Neuronal stem cell (in vitro differentiated cells): Measurements from ENCODE around the gene PADI3.
A peak's percentile ranks its signal among the peaks of the same experiment; 100 is the strongest.

Experiments used
- DNase-seq: peaks from one replicate; pipeline ENCODE4 v3.0.0-alpha.2; 2013; ENCODE audit warnings: low spot score
- H2AFZ ChIP-seq: one replicate; pipeline ENCODE4 v1.6.1; 2013; ENCODE audit warnings: mild to moderate bottlenecking, low read length, inconsistent platforms
- H2AK5ac ChIP-seq: 2 replicates; pipeline ENCODE4 v1.6.1; 2013; ENCODE audit warnings: low read depth, mild to moderate bottlenecking, inconsistent platforms, low read length, moderate library complexity, mixed read lengths
- H2BK120ac ChIP-seq: 2 replicates; pipeline ENCODE4 v1.6.1; 2013; ENCODE audit warnings: low read depth, mild to moderate bottlenecking, inconsistent platforms, low read length, moderate library complexity, mixed read lengths
- H2BK12ac ChIP-seq: one replicate; pipeline ENCODE4 v1.6.1; 2013; ENCODE audit warnings: low read length, inconsistent platforms
- H2BK15ac ChIP-seq: 2 replicates; pipeline ENCODE4 v1.6.1; 2013; ENCODE audit warnings: mild to moderate bottlenecking, low read length, inconsistent platforms, mixed read lengths
- H2BK5ac ChIP-seq: one replicate; pipeline ENCODE4 v1.6.1; 2013; ENCODE audit warnings: inconsistent platforms, mild to moderate bottlenecking, low read length, moderate library complexity
- H3K14ac ChIP-seq: one replicate; pipeline ENCODE4 v1.6.1; 2013; ENCODE audit warnings: low read length, inconsistent platforms
- H3K18ac ChIP-seq: 2 replicates; pipeline ENCODE4 v1.6.1; 2013; ENCODE audit warnings: low read length, inconsistent platforms
- H3K23ac ChIP-seq: 2 replicates; pipeline ENCODE4 v1.6.1; 2013; ENCODE audit warnings: low read depth, mild to moderate bottlenecking, mixed read lengths, low read length, inconsistent platforms; ENCODE audit not compliant: poor library complexity
- H3K27ac ChIP-seq: replicated peaks from 3 replicates; pipeline ENCODE4 v1.5.1; 2013; ENCODE audit warnings: low read length, inconsistent platforms
- H3K27me3 ChIP-seq, 3 experiments: 2 replicates each; pipeline ENCODE4 v1.6.1; 2013; ENCODE audit warnings: low read length in 3 of 3, mild to moderate bottlenecking in 2 of 3, inconsistent platforms in 1 of 3, low read depth in 1 of 3, mixed read lengths in 1 of 3, moderate library complexity in 1 of 3; ENCODE audit not compliant: control insufficient read depth in 3 of 3, insufficient read depth in 3 of 3
- H3K36me3 ChIP-seq, 2 donors: replicated peaks in 1 of 2; 2 replicates each; pipeline ENCODE4 v1.6.1; 2013; ENCODE audit warnings: low read length in 2 of 2; ENCODE audit not compliant: control insufficient read depth in 2 of 2, insufficient read depth in 2 of 2
- H3K4ac ChIP-seq: 2 replicates; pipeline ENCODE4 v1.6.1; 2013; ENCODE audit warnings: inconsistent platforms, mild to moderate bottlenecking, low read length, moderate library complexity
- H3K4me1 ChIP-seq, 2 donors: 1 replicate in 1 of 2; 2 replicates in 1 of 2; pipeline ENCODE4 v1.6.1; 2013; ENCODE audit warnings: low read length in 2 of 2, low read depth in 1 of 2; ENCODE audit not compliant: control insufficient read depth in 2 of 2, insufficient read depth in 1 of 2
- H3K4me2 ChIP-seq: one replicate; pipeline ENCODE4 v1.6.1; 2013; ENCODE audit warnings: mild to moderate bottlenecking, low read length, inconsistent platforms; ENCODE audit not compliant: insufficient read depth, poor library complexity, severe bottlenecking
- H3K4me3 ChIP-seq, 2 donors: 2 replicates each; pipeline ENCODE4 v1.5.1; 2013; ENCODE audit warnings: low read length in 2 of 2, mild to moderate bottlenecking in 2 of 2, inconsistent platforms in 1 of 2, moderate library complexity in 1 of 2
- H3K79me1 ChIP-seq: one replicate; pipeline ENCODE4 v1.6.1; 2013; ENCODE audit warnings: low read depth, mild to moderate bottlenecking, inconsistent platforms, low read length, moderate library complexity
- H3K9ac ChIP-seq: one replicate; pipeline ENCODE4 v1.6.1; 2013; ENCODE audit warnings: mild to moderate bottlenecking, low read depth, low read length, inconsistent platforms; ENCODE audit not compliant: poor library complexity
- H3K9me3 ChIP-seq, 2 donors: replicated peaks in 1 of 2; 2 replicates each; pipeline versions ENCODE3 to v1.6.1; 2013; ENCODE audit warnings: low read length in 2 of 2, mild to moderate bottlenecking in 2 of 2, inconsistent platforms in 1 of 2, low read depth in 1 of 2, mixed read lengths in 1 of 2, moderate library complexity in 1 of 2; ENCODE audit not compliant: control insufficient read depth in 2 of 2, insufficient read depth in 1 of 2
- H4K8ac ChIP-seq: one replicate; pipeline ENCODE4 v1.6.1; 2013; ENCODE audit warnings: low read depth, mild to moderate bottlenecking, inconsistent platforms, low read length, moderate library complexity
- H4K91ac ChIP-seq: one replicate; pipeline ENCODE4 v1.6.1; 2013; ENCODE audit warnings: low read length, low read depth, mild to moderate bottlenecking, inconsistent platforms; ENCODE audit not compliant: poor library complexity
- WGBS, 2 donors: extraction: QIAGEN DNeasy Blood & Tissue Kit; methylation state at CpG; one replicate each; pipeline ENCODE4 v1.1.7; 2013; ENCODE audit warnings: missing lambda C conversion rate in 2 of 2, mixed read lengths in 1 of 2; ENCODE audit not compliant: insufficient read length in 2 of 2, insufficient replicate concordance in 1 of 2; ENCODE audit errors: extremely low coverage in 2 of 2; 5-methylcytosine and 5-hydroxymethylcytosine counted together

PADI3 gene

GRCh38 chr1:17310068-17310640 is 61.3 kb downstream of the PADI3 start:
- Histone ChIP-seq H4K8ac (no peak overlapping the region), H3K18ac (no peak overlapping the region), H2BK15ac (no peak overlapping the region), H2AK5ac (no peak overlapping the region), H2BK5ac (no peak overlapping the region), H3K9ac (no peak overlapping the region), H3K79me1 (no peaks in the 10 kb centered on the region), H3K4me1 (peaks cover 0 to 7% of the 10 kb centered on the region in 2 donors), H2BK120ac (peak overlapping the region; percentile 42), H3K4me3 (no peak overlapping the region), H4K91ac (no peak overlapping the region), H3K4me2 (no peak overlapping the region), H2BK12ac (no peak overlapping the region), H3K4ac (no peak overlapping the region), H3K36me3 (no peaks in the 10 kb centered on the region), H3K27ac (no peak overlapping the region), H3K27me3 (peaks cover 0 to 10% (median 0%) of the 10 kb centered on the region in 3 experiments), H2AFZ (no peak overlapping the region), H3K14ac (no peak overlapping the region), H3K9me3 (no peaks in the 10 kb centered on the region), H3K23ac (no peak overlapping the region)
- DNase-seq = no peak
- WGBS, 2 donors = no CpG with 5 or more reads among the region's 7 CpGs

GRCh38 chr1:17313530-17314309 is 64.8 kb downstream of the PADI3 start:
- DNase-seq = no peak
- Histone ChIP-seq H3K79me1 (no peaks in the 10 kb centered on the region), H3K9me3 (no peaks in the 10 kb centered on the region), H3K14ac (no peak overlapping the region), H3K27ac (no peak overlapping the region), H4K91ac (no peak overlapping the region), H2BK15ac (no peak overlapping the region), H3K36me3 (no peaks in the 10 kb centered on the region), H2BK120ac (no peak overlapping the region), H3K23ac (no peak overlapping the region), H2BK12ac (no peak overlapping the region), H2AFZ (no peak overlapping the region), H3K18ac (no peak overlapping the region), H3K27me3 (peaks cover 0 to 10% (median 0%) of the 10 kb centered on the region in 3 experiments), H4K8ac (no peak overlapping the region), H2AK5ac (peak overlapping the region; percentile 78), H3K4me2 (no peak overlapping the region), H3K9ac (no peak overlapping the region), H3K4ac (no peak overlapping the region), H3K4me3 (no peak overlapping the region), H3K4me1 (peaks cover 0 to 2% of the 10 kb centered on the region in 2 donors), H2BK5ac (no peak overlapping the region)
- WGBS, 2 donors = no CpG with 5 or more reads among the region's 9 CpGs

- Histone ChIP-seq H3K27me3 (peaks cover 0 to 10% (median 0%) of the 10 kb centered on the region in 3 experiments), H3K4me1 (peaks cover 0 to 2% of the 10 kb centered on the region in 2 donors), H3K9ac (no peak overlapping the region), H2AFZ (no peak overlapping the region), H4K8ac (no peak overlapping the region), H3K18ac (peak overlapping the region; percentile 53), H3K79me1 (no peaks in the 10 kb centered on the region), H3K4me2 (no peak overlapping the region), H2BK15ac (no peak overlapping the region), H2AK5ac (peak overlapping the region; percentile 78), H4K91ac (no peak overlapping the region), H3K36me3 (no peaks in the 10 kb centered on the region), H3K9me3 (no peaks in the 10 kb centered on the region), H2BK120ac (no peak overlapping the region), H3K27ac (no peak overlapping the region), H3K23ac (no peak overlapping the region), H3K14ac (peak overlapping the region; percentile 79), H2BK5ac (no peak overlapping the region), H3K4ac (no peak overlapping the region), H3K4me3 (peak overlapping the region in 1 of 2 donors; percentile 16), H2BK12ac (peak overlapping the region; percentile 95)
- WGBS, 2 donors = no CpG with 5 or more reads among the region's 9 CpGs
- DNase-seq = no peak
These were observed 65.6 kb downstream of the PADI3 start for GRCh38 chr1:17314491-17314971.

- no CpG with 5 or more reads among the region's 7 CpGs for WGBS, 2 donors
- Histone ChIP-seq H2AFZ (no peak overlapping the region), H3K23ac (no peak overlapping the region), H3K9ac (no peak overlapping the region), H3K4me2 (no peak overlapping the region), H3K9me3 (no peaks in the 10 kb centered on the region), H2BK12ac (no peak overlapping the region), H3K27ac (no peak overlapping the region), H3K4ac (no peak overlapping the region), H2BK15ac (no peak overlapping the region), H3K4me1 (no peaks in the 10 kb centered on the region), H2BK5ac (no peak overlapping the region), H3K14ac (no peak overlapping the region), H4K91ac (no peak overlapping the region), H3K4me3 (no peak overlapping the region), H3K79me1 (no peaks in the 10 kb centered on the region), H2BK120ac (no peak overlapping the region), H2AK5ac (no peak overlapping the region), H4K8ac (no peak overlapping the region), H3K27me3 (peaks cover 0 to 10% (median 0%) of the 10 kb centered on the region in 3 experiments), H3K36me3 (no peaks in the 10 kb centered on the region), H3K18ac (peak overlapping the region; percentile 13)
- no peak for DNase-seq
These were observed 66.7 kb downstream of the PADI3 start for GRCh38 chr1:17315542-17316130.
